DMS 273 treated with DMSO at 0.1 percent for 48 hours (cell line): ENCODE data around the gene BICD1.

Experiments used
- DNase-seq: peaks from one replicate; lab custom pipeline; 2025; lab: John Stamatoyannopoulos, UW

Gene BICD1

GRCh38 chr12:32104572-32105355 lies 1.9 kb upstream of the BICD1 start:
- DNase-seq: no peak

- DNase-seq: no peak
Observed at GRCh38 chr12:32105986-32106516, 596 bp upstream of the BICD1 start.

GRCh38 chr12:32107359-32108267 lies 966 bp downstream of the BICD1 start:
- DNase-seq: no peak

GRCh38 chr12:32108787-32109186 lies 2.1 kb downstream of the BICD1 start:
- DNase-seq: no peak

GRCh38 chr12:32110417-32110816 lies 3.8 kb downstream of the BICD1 start:
- DNase-seq: no peak

GRCh38 chr12:32110942-32111341 lies 4.3 kb downstream of the BICD1 start:
- no peak for DNase-seq

- DNase-seq: no peak
Observed at GRCh38 chr12:32115404-32116104, 8.9 kb downstream of the BICD1 start.

GRCh38 chr12:32116897-32117296 lies 10.2 kb downstream of the BICD1 start:
- no peak for DNase-seq

- no peak for DNase-seq
Observed at GRCh38 chr12:32117316-32117715, 10.7 kb downstream of the BICD1 start.

- DNase-seq: no peak
Observed at GRCh38 chr12:32118806-32119205, 12.2 kb downstream of the BICD1 start.

GRCh38 chr12:32120419-32120818 lies 13.8 kb downstream of the BICD1 start:
- DNase-seq: no peak

GRCh38 chr12:32124637-32125036 lies 18.0 kb downstream of the BICD1 start:
- no peak for DNase-seq

- DNase-seq: no peak
Observed at GRCh38 chr12:32125455-32126084, 18.9 kb downstream of the BICD1 start.

- DNase-seq: no peak
Observed at GRCh38 chr12:32126720-32127119, 20.1 kb downstream of the BICD1 start.

- DNase-seq: no peak
Observed at GRCh38 chr12:32131666-32132065, 25.0 kb downstream of the BICD1 start.

- DNase-seq: no peak
Observed at GRCh38 chr12:32134101-32134888, 27.6 kb downstream of the BICD1 start.

GRCh38 chr12:32135967-32136366 lies 29.3 kb downstream of the BICD1 start:
- DNase-seq: no peak

- no peak for DNase-seq
Observed at GRCh38 chr12:32136404-32136803, 29.8 kb downstream of the BICD1 start.

GRCh38 chr12:32139064-32139421 lies 32.4 kb downstream of the BICD1 start:
- peak; percentile 43 for DNase-seq

GRCh38 chr12:32140877-32141276 lies 34.2 kb downstream of the BICD1 start:
- DNase-seq: peak; percentile 85

- no peak for DNase-seq
Observed at GRCh38 chr12:32145096-32145495, 38.4 kb downstream of the BICD1 start.
